GM18505 (cell line): ENCODE results near the gene SF3A2.
"Not testable (repeated sequence)": the region's sequence is repeated elsewhere in the genome, so short reads cannot be mapped to it uniquely, and the experiment has no call there.

ENCODE experiments used
- ATAC-seq: cut with Tn5 transposase; IDR thresholded peaks from one replicate; pipeline ENCODE4 v1.9.1; 2021; ENCODE audit not compliant: unreplicated experiment
- POLR2A ChIP-seq: IDR thresholded peaks from 4 replicates; pipeline ENCODE4 v1.6.1; 2011; ENCODE audit warnings: borderline replicate concordance; ENCODE audit not compliant: insufficient read depth, insufficient read length; ENCODE audit errors: extremely low read depth

The SF3A2 gene

DNA sequence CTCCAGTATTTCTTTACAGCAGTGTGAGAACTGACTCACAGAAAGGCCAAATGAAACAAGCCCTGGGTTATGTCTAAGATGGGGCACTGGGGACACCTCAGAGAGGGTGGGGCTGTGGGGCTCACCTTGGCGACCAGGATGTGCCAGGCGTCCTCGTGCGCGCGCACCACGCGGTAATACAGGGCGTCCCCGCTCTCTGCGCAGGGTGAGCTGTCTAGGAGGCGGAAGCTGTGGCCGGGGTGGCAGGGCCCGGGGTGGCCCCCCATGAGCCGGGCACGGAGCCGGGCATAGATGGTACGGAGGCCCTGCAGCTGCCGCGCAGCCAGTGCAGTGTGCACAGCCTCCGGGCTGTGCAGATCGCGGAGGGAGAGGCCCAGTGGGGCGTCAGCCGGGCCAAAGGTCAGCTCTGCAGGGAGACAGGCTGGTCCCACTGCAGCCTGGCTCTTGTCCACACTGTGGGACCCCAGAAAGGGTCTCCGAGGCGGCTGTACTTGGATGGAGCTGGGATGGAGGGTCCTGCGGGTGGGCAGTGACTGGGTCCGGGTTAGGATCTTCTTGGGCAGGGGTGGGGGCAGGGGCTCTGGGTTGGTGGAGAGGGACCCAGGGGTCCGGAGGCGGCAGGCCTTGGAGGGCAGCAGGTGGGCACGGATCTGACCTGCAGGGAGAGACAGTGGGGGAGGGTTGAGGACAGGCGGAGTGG lies 42.0 kb downstream of the SF3A2 start:
- ATAC-seq: no peak
- TF ChIP-seq POLR2A: no peak

DNA sequence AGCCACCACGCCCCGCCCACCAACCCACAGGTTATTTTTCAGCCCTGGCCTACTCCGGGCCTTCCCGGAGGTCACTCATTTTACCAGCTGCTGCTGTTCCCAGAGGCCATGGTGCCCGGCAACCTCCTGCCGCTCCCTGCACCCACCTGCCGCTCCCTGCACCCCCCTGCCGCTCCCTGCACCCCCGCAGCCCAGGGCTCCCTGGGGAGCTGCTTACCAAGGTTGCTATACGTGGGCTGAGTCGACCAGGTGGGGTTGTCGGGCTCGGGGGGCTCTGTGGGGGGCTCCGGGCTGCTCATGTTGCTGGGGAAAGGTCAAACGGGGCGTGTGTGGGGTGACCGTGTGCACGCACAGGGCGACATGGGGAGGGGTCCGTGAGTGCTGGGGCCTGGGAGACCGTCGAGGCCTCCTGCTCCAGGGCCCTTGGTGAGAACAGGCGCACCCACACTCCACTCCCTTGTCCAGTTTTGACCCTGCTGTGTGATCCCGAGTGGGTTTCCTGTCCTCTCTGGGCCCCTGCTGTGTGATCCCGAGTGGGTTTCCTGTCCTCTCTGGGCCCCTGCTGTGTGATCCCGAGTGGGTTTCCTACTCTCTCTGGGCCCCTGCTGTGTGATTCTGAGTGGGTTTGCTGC lies 44.1 kb downstream of the SF3A2 start:
- ATAC-seq: no peak
- no peak for TF ChIP-seq POLR2A

DNA sequence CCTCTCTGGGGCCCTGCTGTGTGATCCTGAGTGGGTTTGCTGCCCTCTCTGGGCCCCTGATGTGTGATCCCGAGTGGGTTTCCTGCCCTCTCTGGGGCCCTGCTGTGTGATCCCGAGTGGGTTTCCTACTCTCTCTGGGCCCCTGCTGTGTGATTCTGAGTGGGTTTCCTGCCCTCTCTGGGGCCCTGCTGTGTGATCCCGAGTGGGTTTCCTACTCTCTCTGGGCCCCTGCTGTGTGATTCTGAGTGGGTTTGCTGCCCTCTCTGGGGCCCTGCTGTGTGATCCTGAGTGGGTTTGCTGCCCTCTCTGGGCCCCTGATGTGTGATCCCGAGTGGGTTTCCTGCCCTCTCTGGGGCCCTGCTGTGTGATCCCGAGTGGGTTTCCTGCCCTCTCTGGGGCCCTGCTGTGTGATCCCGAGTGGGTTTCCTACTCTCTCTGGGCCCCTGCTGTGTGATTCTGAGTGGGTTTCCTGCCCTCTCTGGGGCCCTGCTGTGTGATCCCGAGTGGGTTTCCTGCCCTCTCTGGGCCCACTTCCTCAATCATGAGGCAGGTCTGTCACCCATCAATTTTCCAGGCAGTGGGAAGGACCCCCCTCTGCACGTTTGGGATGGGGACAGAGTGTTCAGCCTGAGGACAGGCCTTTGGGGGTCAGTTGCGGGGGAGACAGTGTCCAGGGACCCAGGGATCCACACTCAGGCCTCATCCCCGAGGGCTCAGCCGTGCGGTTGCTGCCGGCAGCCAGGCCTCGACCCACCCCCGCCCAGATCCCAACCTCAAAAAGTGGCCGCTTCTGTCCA lies 44.8 kb downstream of the SF3A2 start:
- not testable (repeated sequence) for ATAC-seq

DNA sequence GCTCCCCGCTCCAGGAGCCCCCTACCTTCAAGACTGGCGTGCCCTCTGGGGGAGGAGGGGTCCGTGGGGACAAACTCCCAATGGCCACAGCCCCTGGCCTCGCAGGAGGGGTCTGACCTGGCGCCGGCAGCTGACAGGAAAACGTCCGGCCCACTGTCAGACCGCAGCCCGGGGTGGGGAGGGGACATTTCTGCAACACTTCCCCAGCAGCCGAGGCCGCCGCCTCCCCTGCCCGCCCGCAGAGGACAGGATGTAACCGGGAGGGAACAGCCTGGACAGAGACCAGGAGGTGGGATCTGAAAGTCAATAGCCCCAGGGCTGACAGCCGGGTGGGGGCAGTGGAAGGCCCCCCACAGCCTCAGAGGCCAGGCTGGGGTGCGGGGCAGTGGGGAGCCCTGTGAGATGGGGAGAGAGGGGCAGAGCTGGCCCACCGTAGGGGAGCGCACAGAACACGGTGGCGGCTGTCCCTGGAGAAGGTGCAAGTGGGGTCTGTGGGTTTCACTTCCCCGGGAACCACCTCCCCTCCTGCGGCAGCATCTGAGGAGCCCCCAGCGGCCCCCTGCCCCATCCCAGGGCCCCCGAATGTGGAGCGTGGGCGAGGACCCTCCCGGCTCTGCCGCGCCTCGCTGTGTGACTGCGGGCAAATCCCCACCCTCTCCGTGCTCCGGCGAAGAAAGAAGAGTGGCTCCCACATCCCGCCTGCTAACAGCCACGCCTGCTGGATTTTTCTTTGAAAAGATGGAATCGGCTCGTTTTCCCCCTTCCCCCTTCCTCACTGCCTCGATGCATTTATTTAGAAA lies 45.6 kb downstream of the SF3A2 start, which contains the start of gene PEAK3:
PEAK3 (minus strand) TSS at position 114 of the 800 bp plus-strand sequence. CDS start 1,244 bp downstream, outside the sequence.
- ATAC-seq: no peak
- no peak for TF ChIP-seq POLR2A

DNA sequence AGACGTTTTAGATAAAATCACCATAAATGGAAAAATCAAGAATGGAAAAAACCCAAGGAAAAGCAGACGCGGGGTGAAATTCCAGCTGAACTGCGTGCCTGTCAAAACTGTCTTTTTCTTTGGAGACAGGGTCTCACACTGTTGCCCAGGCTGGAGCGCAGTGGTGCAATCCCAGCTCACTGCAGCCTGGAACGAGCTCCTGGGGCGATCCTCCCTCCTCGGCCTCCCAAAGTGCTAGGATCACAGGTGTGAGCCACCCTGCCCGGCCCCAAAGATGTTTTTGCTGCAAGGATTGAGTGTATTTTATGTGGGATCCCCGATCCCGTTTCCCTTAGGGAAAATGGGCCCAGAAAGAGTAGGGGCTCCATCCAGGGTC lies 46.2 kb downstream of the SF3A2 start:
- ATAC-seq: no peak

DNA sequence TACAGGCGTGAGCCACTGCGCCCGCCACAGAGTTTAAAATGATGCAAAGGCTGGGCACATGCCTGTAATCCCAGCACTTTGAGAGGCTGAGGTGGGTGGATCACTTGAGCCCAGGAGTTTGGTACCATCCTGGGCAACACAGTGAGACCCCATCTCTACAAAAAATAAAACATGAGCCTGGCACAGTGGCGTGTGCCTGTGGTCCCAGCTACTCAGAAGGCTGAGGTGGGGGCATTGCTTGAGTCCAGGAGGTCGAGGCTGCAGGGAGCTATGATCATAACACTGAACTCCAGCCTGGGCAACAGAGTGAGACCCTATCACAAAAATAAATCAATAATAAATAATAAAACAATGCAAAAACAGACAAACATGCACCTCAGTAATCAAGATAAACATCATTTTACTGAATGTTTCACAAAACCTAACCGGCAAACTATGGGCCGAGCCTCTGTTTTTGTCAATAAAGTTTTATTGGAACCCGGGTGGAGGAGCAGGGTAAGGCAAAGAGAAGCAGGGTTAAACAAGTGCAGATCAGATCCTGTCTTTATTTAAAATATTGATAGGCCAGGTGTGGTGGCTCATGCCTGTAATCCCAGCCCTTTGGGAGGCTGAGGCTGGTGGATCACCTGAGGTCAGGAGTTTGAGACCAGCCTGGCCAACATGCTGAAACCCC lies 47.3 kb downstream of the SF3A2 start:
- ATAC-seq: no peak
- no peak for TF ChIP-seq POLR2A

More for the DNA sequence above, 46.2 kb downstream of the SF3A2 start:
- TF ChIP-seq POLR2A: no peak

DNA sequence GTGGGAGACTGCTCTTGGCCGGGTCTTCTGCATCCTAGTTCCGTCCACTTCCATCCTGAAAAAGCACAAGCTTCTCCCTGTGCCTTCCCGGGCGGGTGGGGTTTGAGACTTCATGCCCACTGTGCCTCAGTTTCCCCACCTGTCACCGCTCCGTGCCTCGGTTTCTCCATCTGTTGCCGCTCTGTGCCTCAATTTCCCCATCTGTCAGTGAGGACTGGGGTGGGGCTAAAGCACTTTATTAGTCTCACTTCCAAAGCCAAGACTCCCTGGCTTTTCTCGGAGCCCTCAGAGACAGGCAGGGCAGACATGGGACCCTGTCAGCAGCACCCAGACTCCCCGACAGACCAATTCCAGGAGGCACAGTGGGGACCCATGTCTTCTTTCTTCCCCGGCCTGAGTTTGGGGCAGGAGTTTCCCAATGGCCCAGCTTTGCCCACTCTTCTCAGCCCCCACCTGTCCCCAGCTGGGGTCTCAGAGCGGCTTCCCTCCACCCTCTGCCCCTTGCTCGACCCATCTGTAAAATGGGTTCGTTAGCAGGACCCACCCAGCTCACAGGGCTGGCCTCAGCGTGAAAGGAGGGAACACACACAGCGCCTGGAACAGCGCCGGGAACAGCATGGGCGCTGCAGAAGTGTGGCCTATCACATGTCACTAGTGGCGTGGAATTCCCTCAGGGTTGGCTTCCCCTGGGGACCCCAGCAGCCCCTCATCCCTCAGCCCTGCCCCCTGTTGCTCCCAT lies 49.9 kb downstream of the SF3A2 start:
- no peak for ATAC-seq
- no peak for TF ChIP-seq POLR2A

DNA sequence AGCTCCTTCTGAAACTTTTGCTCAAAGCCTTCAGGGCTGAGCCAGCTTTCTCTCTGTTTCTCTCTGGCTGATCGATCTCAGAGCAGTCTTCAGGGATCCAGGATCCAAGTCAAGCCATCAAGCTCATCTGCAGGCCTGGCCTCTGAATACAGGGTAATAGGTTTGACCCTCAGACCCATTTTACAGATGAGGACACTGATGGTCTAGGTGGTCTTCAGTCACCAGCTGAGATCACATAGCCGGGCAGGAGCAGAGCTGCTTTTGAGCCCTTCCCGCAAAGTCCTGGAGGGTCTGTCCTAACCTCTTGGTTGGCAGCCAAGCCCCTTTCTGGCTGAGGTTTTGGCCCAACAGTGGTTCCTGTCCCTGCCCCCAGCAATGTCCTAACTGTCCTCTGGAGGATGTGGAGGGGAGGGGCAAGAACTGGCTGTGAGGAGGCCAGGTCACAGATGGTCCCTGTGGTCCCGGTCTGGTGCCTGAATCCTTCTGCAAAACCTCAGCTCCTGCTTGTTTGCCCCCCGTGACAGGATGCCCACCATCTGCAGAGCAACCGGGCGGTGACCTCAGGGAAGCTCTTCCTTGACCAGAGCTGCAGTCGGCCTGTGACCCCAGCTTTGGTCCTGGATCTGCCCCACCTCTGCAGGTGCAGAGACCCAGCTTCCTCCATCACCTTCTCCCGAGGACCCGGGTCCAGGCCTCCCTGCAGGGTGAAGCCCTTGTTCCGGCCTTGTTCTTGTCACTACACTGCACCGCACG lies 51.1 kb downstream of the SF3A2 start:
- TF ChIP-seq POLR2A: no peak
- no peak for ATAC-seq

DNA sequence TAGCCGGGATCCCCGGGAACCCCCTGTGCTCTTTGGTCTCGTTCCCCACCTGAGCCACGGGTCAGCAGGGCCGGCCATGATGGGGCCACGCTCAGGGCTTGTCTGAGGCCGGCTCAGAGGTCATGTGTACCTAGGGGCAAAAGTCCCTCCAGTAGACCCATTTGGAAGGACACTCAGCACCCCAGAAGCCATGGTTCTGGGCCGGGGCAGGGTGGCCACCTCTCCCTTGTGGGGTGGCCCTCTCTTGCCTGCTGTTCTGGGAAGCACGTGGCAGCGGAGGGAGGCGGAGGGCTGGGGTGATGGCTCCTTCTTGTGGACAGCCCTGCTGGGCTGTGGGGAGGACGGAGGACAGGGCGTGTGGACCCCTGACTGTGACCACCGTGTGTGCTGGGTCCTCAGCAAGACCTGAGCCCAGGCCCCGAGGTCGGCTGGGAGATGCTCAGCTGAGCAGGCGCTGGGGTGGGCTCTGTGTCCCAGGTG lies 51.8 kb downstream of the SF3A2 start:
- ATAC-seq: no peak
- TF ChIP-seq POLR2A: no peak

DNA sequence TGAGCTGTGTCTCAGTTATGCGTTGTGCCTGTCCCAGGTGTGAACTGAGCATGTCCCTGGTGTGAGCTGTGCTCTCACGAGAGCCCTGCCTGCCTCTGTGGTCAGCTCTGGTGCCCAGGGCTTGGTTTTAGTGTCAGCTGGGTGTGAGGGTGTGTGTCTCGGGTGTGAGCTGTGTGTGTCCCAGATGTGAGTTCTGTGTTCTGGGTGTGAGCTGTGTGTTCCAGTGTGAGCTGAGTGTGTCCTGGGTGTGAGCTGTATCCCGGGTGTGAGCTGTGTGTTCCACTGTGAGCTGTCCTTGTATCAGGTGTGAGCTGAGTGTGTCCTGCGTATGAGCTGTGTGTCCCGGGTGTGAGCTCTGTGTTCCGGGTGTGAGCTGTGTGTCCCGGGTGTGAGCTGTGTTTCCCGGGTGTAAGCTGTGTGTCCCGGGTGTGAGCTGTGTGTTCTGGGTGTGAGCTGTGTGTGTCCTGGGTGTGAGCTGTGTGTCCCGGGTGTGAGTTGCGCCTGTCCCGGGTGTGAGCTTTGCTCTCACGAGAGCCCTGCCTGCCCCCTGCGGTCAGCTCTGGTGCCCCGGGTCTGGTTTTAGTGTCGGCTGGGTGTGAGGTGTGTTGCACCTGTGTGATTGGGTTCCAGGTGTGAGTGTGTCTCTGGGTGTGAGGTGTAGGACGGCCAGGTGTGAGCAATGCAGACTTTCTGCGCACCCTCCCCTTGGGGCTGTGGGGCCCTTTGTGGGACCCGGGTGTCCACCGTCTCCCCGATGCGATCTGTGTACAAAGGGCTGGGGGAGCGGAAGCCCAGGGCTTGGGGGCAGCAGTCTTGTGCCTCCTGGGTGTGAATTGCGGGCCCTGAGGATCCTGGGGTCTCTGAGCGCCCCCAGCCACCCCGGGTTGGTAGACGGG lies 52.4 kb downstream of the SF3A2 start:
- ATAC-seq: no peak
- no peak for TF ChIP-seq POLR2A
